ENCODE data around the gene GOLM1. TPM values are rescaled to one million over a fixed set of nuclear protein-coding genes. Genes with fewer than 3 reads are reported as not detected.

Gene GOLM1
- total and polyA plus RNA-seq, 2 experiments from 2014 or later = 56.2 to 63.4 TPM

DNA sequence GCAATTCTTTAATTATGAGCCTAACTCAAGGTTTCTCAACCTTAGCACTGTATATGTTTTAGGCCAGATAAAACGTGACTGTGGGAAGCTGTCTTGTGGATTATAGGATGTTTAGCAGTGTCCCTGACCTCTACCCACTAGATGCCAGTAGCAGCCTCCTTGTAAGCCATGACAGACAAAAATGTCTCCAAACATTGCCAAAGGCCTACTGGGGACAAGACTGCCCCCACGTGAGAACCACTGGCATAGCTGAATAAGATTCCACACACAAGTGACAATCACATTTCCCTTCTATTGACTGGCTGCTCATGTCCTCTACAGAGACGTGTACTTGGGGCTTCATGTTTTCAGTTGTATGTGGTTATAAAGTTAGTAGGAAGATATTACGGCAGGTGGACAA lies 55.4 kb downstream of the GOLM1 start:
- Histone ChIP-seq H3K4me2 (ENCODE audit: unreplicated experiment) (no peak overlapping the region), H3K27ac (no peak overlapping the region), H3K36me3 (ENCODE audit: low read depth) (no peaks in the 10 kb centered on the region), H3K9ac (no peak overlapping the region), H3F3A (ENCODE audit: insufficient read depth) (peaks cover 10% of the 10 kb centered on the region; the same call in 1 of the 2 replicates), H3K9me2 (ENCODE audit: insufficient read depth) (no peaks in the 10 kb centered on the region), H3K4me1 (ENCODE audit: insufficient read depth) (peaks cover 9% of the 10 kb centered on the region), H2AFZ (no peak overlapping the region), H3K27me3 (replicated peaks; ENCODE audit: insufficient read depth) (no peaks in the 10 kb centered on the region), H3K4me3 (no peak overlapping the region), H3K9me3 (ENCODE audit: low read depth) (no peaks in the 10 kb centered on the region), H3K79me2 (ENCODE audit: insufficient read depth) (no peaks in the 10 kb centered on the region), H4K20me1 (ENCODE audit: insufficient read depth) (no peaks in the 10 kb centered on the region)
- DNase-seq = no peak
- WGBS, 2 experiments (ENCODE audit: low coverage in 1 of 2, low lambda C conversion rate in 2 of 2, missing lambda C conversion rate in 2 of 2) = 81 to 83% methylated on average over 4 of the region's 4 CpGs
- TF ChIP-seq EZH2phosphoT487 (IDR thresholded peaks at IDR 0.05; ENCODE audit: insufficient read depth, low read depth) = no peak
- TF ChIP-seq EZH2 (IDR thresholded peaks at IDR 0.05; ENCODE audit: insufficient read depth, poor library complexity, severe bottlenecking) = no peak
- in situ Hi-C loops (cut with MboI) = no loop called here

DNA sequence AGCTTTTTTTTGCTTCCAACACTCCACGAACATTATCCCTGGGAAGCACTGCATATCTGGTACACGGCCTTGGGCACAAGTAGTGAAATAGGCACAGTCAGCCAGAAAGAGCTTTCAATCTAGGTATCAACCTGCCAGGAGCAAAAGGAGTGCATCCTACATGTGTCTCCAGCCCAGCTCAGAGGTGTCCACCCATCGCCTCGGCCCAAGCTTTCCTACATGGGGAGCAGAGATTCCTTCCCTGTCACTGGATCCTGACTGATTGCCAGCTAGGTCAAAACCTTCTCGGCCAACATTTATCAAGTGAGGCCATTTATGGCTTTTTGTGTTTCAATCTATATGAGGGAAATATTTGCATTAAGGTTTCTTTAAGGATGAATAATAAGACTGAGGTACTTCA lies 55.8 kb downstream of the GOLM1 start:
- in situ Hi-C loops (cut with MboI) = no loop called here
- Histone ChIP-seq H3K4me1 (ENCODE audit: insufficient read depth) (peaks cover 9% of the 10 kb centered on the region), H3K27ac (no peak overlapping the region), H3K4me3 (no peak overlapping the region), H3K36me3 (ENCODE audit: low read depth) (no peaks in the 10 kb centered on the region), H3F3A (ENCODE audit: insufficient read depth) (peaks cover 12% of the 10 kb centered on the region; the same call in 1 of the 2 replicates), H3K4me2 (ENCODE audit: unreplicated experiment) (no peak overlapping the region), H2AFZ (no peak overlapping the region), H3K9ac (no peak overlapping the region), H3K79me2 (ENCODE audit: insufficient read depth) (no peaks in the 10 kb centered on the region), H3K9me2 (ENCODE audit: insufficient read depth) (no peaks in the 10 kb centered on the region), H3K9me3 (ENCODE audit: low read depth) (no peaks in the 10 kb centered on the region), H4K20me1 (ENCODE audit: insufficient read depth) (no peaks in the 10 kb centered on the region), H3K27me3 (replicated peaks; ENCODE audit: insufficient read depth) (no peaks in the 10 kb centered on the region)
- DNase-seq = no peak
- WGBS, 2 experiments (ENCODE audit: low coverage in 1 of 2, low lambda C conversion rate in 2 of 2, missing lambda C conversion rate in 2 of 2) = 99 to 100% methylated on average over 5 of the region's 5 CpGs
- TF ChIP-seq EZH2phosphoT487 (IDR thresholded peaks at IDR 0.05; ENCODE audit: insufficient read depth, low read depth) = no peak

DNA sequence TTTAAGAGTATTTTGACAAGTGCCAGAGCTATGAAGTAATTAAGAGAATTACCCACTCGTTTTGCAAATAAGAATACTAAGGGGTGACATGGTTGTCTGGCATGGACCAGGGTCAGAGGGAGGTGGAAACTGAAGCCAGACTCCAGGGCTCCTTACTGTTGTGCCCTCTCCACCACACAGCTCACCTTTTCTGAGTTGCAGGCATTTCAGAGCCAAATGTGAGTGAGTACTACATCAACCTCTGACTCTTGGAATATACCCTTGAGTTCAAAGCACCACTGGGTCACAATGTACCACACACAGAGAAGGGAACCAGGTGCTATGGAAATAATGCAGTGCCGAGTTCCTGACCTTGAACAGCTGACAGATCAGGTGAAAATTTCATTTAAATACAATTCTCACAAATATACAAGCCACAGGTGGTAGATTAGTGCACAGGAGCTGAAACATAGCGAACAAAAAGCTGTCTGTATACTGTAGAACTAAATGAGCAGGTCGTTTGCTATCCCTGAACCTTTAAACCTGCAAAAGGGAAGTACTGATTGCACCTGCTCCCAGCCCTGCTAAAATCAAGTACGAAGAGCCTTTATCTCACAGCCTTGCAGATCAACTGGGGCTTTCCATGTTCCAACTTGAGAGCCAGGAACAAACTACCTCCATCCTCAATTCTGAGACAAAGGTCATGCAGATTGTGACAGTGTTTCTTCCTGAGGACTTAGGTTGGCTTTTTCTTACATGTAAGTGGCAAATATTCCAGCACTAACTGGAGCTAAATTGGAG lies 57.0 kb downstream of the GOLM1 start:
- peak; percentile 8 for DNase-seq
- 61 to 66% methylated on average over 5 of the region's 5 CpGs for WGBS, 2 experiments (ENCODE audit: low coverage in 1 of 2, low lambda C conversion rate in 2 of 2, missing lambda C conversion rate in 2 of 2)
- Histone ChIP-seq H3K9me2 (ENCODE audit: insufficient read depth) (no peaks in the 10 kb centered on the region), H3K36me3 (ENCODE audit: low read depth) (no peaks in the 10 kb centered on the region), H2AFZ (no peak overlapping the region), H3K4me2 (ENCODE audit: unreplicated experiment) (no peak overlapping the region), H3K27ac (no peak overlapping the region), H4K20me1 (ENCODE audit: insufficient read depth) (no peaks in the 10 kb centered on the region), H3K27me3 (replicated peaks; ENCODE audit: insufficient read depth) (no peaks in the 10 kb centered on the region), H3K9ac (no peak overlapping the region), H3K79me2 (ENCODE audit: insufficient read depth) (no peaks in the 10 kb centered on the region), H3K4me1 (ENCODE audit: insufficient read depth) (peaks cover 9% of the 10 kb centered on the region), H3K4me3 (no peak overlapping the region), H3F3A (ENCODE audit: insufficient read depth) (peaks cover 15% of the 10 kb centered on the region; the same call in 1 of the 2 replicates), H3K9me3 (ENCODE audit: low read depth) (no peaks in the 10 kb centered on the region)
- in situ Hi-C loops (cut with MboI) = no loop called here
- TF ChIP-seq EZH2 (IDR thresholded peaks at IDR 0.05; ENCODE audit: insufficient read depth, poor library complexity, severe bottlenecking) = no peak
- no peak for TF ChIP-seq EZH2phosphoT487 (IDR thresholded peaks at IDR 0.05; ENCODE audit: insufficient read depth, low read depth)

DNA sequence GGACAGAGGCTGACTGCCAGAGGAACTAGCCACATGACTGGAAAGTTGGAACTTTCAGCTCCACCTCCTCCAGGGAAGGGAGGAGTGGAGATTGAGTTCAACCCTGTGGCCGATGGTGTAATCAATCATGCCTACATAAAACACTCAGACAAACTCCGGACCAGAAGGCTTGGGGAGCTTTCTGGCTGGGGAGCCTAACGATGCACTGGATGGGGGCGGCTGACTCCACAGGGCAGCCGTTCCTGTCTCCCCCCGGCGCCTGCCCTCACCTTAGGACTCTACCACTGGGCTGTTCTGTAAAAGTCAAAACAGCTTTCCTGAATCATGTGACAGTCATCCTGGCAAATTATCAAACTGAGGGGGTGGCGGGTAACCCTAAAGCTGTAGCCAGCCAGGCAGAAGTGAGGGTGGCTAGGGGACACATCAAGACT lies 58.0 kb downstream of the GOLM1 start:
- no peak overlapping the region for H3K27ac ChIP-seq
- H2AFZ ChIP-seq = peak overlapping the region; percentile 63
- no peaks in the 10 kb centered on the region for H3K9me3 ChIP-seq (ENCODE audit: low read depth)
- no peaks in the 10 kb centered on the region for H3K79me2 ChIP-seq (ENCODE audit: insufficient read depth)
- H3K4me2 ChIP-seq (ENCODE audit: unreplicated experiment) = peak overlapping the region; percentile 52
- H3K4me3 ChIP-seq = peak overlapping the region; percentile 48
- H3K4me1 ChIP-seq (ENCODE audit: insufficient read depth) = peaks cover 9% of the 10 kb centered on the region
- no peaks in the 10 kb centered on the region for H3K9me2 ChIP-seq (ENCODE audit: insufficient read depth)
- WGBS, 2 experiments (ENCODE audit: low coverage in 1 of 2, low lambda C conversion rate in 2 of 2, missing lambda C conversion rate in 2 of 2) = 10 to 11% methylated on average over 8 of the region's 8 CpGs
- peak; percentile 68 for DNase-seq
- H3K27me3 ChIP-seq (replicated peaks; ENCODE audit: insufficient read depth) = no peaks in the 10 kb centered on the region
- in situ Hi-C loops (cut with MboI) = no loop called here
- H3K36me3 ChIP-seq (ENCODE audit: low read depth) = no peaks in the 10 kb centered on the region
- H3K9ac ChIP-seq = peak overlapping the region; percentile 45; the same call in 1 of the 2 replicates
- no peaks in the 10 kb centered on the region for H4K20me1 ChIP-seq (ENCODE audit: insufficient read depth)
- H3F3A ChIP-seq (ENCODE audit: insufficient read depth) = peaks cover 15% of the 10 kb centered on the region; the same call in 1 of the 2 replicates
- no peak for TF ChIP-seq EZH2 (IDR thresholded peaks at IDR 0.05; ENCODE audit: insufficient read depth, poor library complexity, severe bottlenecking)
- no peak for TF ChIP-seq EZH2phosphoT487 (IDR thresholded peaks at IDR 0.05; ENCODE audit: insufficient read depth, low read depth)
